PC-3 (cell line): ENCODE data around the gene MAPK9. TPM values are rescaled to one million over a fixed set of nuclear protein-coding genes. Genes with fewer than 3 reads are reported as not detected.

Source experiments
- ATAC-seq: fragments of 200-7000 bp; cut with Tn5 transposase; 2 replicates; pipeline ENCODE4 v1.9.1; 2020; ENCODE audit warnings: mild to moderate bottlenecking, moderate library complexity
- BruUV-seq: library from RNA; stranded (reverse); fragments of 400-500 nt; replicated peaks from 2 replicates; lab custom pipeline; 2021; lab: Mats Ljungman, UMichigan
- CTCF ChIA-PET: fragments of 300-600 bp; sonication (Branson Sonifier 250); formaldehyde crosslinking; loops from one replicate; lab custom pipeline; 2022; ENCODE audit warnings: antibody characterized with exemption; lab: Charles Lee
- POLR2A ChIA-PET: fragments of 300-600 bp; sonication (Branson Sonifier 250); formaldehyde crosslinking; loops from one replicate; lab custom pipeline; 2022; ENCODE audit warnings: antibody characterized with exemption; ENCODE audit not compliant: unreplicated experiment; lab: Charles Lee
- DNase-seq: peaks from one replicate; pipeline ENCODE4 v3.0.0-alpha.2; 2015
- H2AFZ ChIP-seq: fragments of 300-600 bp; sonication (generic); 2 replicates; pipeline ENCODE4 v1.6.0; 2016; ENCODE audit warnings: antibody characterized with exemption, low read length
- H3F3A ChIP-seq: fragments of 300-600 bp; sonication (generic); one replicate; pipeline ENCODE4 v1.6.0; 2017; ENCODE audit warnings: antibody characterized with exemption, low read length, control low read depth, mild to moderate bottlenecking; ENCODE audit not compliant: unreplicated experiment
- H3K27ac ChIP-seq: fragments of 300-600 bp; sonication (generic); 2 replicates; pipeline ENCODE4 v1.5.1; 2016; ENCODE audit warnings: mild to moderate bottlenecking, low read length
- H3K27me3 ChIP-seq: fragments of 300-600 bp; sonication (generic); 2 replicates; pipeline ENCODE4 v1.6.1; 2016; ENCODE audit warnings: low read length, mixed read lengths
- H3K36me3 ChIP-seq: fragments of 300-600 bp; sonication (generic); 2 replicates; pipeline ENCODE4 v1.6.1; 2016; ENCODE audit warnings: low read depth, mixed run types, low read length, mixed read lengths
- H3K4me1 ChIP-seq: fragments of 300-600 bp; sonication (generic); 2 replicates; pipeline ENCODE4 v1.5.1; 2016; ENCODE audit warnings: low read length; ENCODE audit not compliant: insufficient read depth
- H3K4me2 ChIP-seq: fragments of 300-600 bp; sonication (generic); 2 replicates; pipeline ENCODE4 v1.6.0; 2016; ENCODE audit warnings: low read length
- H3K4me3 ChIP-seq: fragments of 300-600 bp; sonication (generic); 2 replicates; pipeline ENCODE4 v1.5.1; 2016; ENCODE audit warnings: mild to moderate bottlenecking, low read length, mixed read lengths
- H3K79me2 ChIP-seq: fragments of 300-600 bp; sonication (generic); 2 replicates; pipeline ENCODE4 v1.6.1; 2017; ENCODE audit warnings: low read length, mixed read lengths
- H3K9ac ChIP-seq: fragments of 300-600 bp; sonication (generic); 2 replicates; pipeline ENCODE4 v1.6.0; 2016; ENCODE audit warnings: mild to moderate bottlenecking, low read length
- H3K9me2 ChIP-seq: fragments of 300-600 bp; sonication (generic); replicated peaks from 2 replicates; pipeline ENCODE4 v1.6.1; 2016; ENCODE audit warnings: mixed run types, low read length, mixed read lengths
- H3K9me3 ChIP-seq: fragments of 300-600 bp; sonication (generic); 2 replicates; pipeline ENCODE4 v1.6.1; 2016; ENCODE audit warnings: low read length, mixed read lengths
- H4K20me1 ChIP-seq: fragments of 300-600 bp; sonication (generic); 2 replicates; pipeline ENCODE4 v1.6.1; 2016; ENCODE audit warnings: low read length, mixed read lengths
- EZH2 ChIP-seq: fragments of 300-600 bp; sonication (generic); IDR thresholded peaks from one replicate; pipeline ENCODE4 v1.6.1; 2017; ENCODE audit warnings: antibody characterized with exemption, mild to moderate bottlenecking, low read length; ENCODE audit not compliant: unreplicated experiment
- EZH2phosphoT487 ChIP-seq: fragments of 300-600 bp; sonication (generic); IDR thresholded peaks from 2 replicates; pipeline ENCODE4 v1.6.1; 2018; ENCODE audit warnings: mild to moderate bottlenecking, antibody characterized with exemption, low read length, borderline replicate concordance
- intact Hi-C: fragments of 100-400 bp; cut with micrococcal nuclease; formaldehyde crosslinking; loops from 2 replicates; pipeline ENCODE4 v1.9.0; 2023
- total RNA-seq: library from RNA; depleted of rRNA; stranded (reverse); fragments of >200 nt; gene quantifications from 2 replicates; pipeline ENCODE4 v1.2.3, GENCODE V29; 2014
- TF ChIP-seq, protein P1 (sequence below): fragments of 300-600 bp; sonication (generic); conservative IDR thresholded peaks from 2 replicates; pipeline ENCODE4 v1.5.1; 2017; ENCODE audit warnings: antibody characterized with exemption, low read depth, mild to moderate bottlenecking, low read length

Gene MAPK9
- total RNA-seq, 1 experiment from 2014 or later: 26.5 TPM

DNA sequence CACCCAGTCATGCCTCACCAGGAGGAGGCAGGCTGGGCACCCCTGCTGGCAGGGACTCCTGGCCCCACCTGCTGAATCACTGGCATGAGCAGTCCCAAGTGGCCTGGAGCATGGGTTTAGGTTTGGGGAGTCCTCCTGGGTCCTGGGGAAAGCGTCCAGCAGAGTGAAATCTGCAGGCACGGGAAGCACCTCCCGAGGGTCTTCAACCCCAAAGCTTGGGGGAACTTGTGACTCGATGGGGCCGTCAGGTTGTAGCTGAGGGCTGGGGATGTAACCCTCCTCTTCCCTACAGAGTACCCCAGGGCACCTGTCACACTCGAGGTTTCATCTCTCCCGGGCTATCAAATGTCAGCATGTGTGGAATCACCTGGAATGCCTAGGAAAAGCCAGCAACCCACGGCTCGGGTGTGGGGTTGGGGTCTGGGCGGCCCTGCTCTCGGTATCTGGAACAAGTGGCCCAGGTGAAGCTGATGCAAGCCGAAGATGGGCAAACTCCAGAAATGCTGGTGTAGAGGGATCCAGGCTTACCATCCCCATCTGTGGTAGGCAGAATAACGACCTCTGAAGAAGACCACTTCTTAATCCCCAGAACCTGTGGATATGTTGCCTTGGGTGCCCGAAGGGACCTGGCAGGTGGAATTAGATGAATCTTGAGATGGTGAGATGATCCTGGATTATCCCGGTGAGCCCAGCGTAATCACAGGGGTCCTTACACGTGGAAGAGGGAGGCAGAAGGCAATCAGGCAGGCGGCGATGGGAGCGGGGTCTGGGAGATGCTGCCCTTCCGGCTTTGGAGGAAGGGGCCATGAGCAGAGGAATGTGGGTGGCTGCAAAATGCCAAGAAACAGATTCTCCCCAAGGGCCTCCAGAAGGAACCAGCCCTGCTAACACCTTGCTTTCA is 76.8 kb downstream of the MAPK9 start:
- Histone ChIP-seq H4K20me1 (no peaks in the 10 kb centered on the region), H3K27ac (no peak overlapping the region), H3K36me3 (no peaks in the 10 kb centered on the region), H3F3A (no peaks in the 10 kb centered on the region), H3K27me3 (no peaks in the 10 kb centered on the region), H3K9me3 (no peaks in the 10 kb centered on the region), H3K9me2 (no peaks in the 10 kb centered on the region), H3K79me2 (no peaks in the 10 kb centered on the region), H3K4me2 (no peak overlapping the region), H3K4me3 (no peak overlapping the region), H3K4me1 (peaks cover 7% of the 10 kb centered on the region), H3K9ac (no peak overlapping the region), H2AFZ (no peak overlapping the region)
- ATAC-seq (no peak), DNase-seq (no peak)
- intact Hi-C loops: no loop called here
- POLR2A ChIA-PET: no interaction called here
- TF ChIP-seq EZH2phosphoT487 (no peak), EZH2 (no peak)
- TF ChIP-seq, protein P1, sequence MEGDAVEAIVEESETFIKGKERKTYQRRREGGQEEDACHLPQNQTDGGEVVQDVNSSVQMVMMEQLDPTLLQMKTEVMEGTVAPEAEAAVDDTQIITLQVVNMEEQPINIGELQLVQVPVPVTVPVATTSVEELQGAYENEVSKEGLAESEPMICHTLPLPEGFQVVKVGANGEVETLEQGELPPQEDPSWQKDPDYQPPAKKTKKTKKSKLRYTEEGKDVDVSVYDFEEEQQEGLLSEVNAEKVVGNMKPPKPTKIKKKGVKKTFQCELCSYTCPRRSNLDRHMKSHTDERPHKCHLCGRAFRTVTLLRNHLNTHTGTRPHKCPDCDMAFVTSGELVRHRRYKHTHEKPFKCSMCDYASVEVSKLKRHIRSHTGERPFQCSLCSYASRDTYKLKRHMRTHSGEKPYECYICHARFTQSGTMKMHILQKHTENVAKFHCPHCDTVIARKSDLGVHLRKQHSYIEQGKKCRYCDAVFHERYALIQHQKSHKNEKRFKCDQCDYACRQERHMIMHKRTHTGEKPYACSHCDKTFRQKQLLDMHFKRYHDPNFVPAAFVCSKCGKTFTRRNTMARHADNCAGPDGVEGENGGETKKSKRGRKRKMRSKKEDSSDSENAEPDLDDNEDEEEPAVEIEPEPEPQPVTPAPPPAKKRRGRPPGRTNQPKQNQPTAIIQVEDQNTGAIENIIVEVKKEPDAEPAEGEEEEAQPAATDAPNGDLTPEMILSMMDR: no peak
- no TSS peak for BruUV-seq
- CTCF ChIA-PET: no interaction called here

DNA sequence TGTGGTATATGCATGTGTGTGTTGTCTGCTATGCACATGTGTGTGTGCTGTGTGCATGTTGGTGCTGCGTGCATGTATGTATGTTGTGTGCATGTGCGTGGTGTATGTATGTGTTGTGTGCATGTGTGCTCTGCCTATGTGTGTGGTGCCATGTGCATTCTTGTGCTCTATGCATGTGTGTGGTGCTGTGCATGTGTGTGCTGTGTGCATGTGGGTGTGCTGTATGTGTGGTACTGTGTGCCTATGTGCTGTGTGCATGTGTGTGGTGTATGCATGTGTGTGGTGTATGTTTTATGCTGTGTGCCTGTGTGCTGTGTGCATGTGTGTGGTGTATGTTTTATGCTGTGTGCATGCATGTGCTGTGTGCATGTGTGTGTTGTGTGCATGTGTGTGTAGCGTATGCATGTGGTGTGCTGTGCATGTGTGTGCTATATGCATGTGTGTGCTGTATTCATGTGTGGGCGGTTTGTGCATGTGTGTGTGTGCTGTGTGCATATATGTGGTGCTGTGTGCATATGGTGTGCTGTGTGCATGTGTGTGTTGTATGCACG is 78.2 kb downstream of the MAPK9 start:
- H3K79me2 ChIP-seq: no peaks in the 10 kb centered on the region
- no peaks in the 10 kb centered on the region for H3K9me2 ChIP-seq
- intact Hi-C loops: no loop called here
- no peaks in the 10 kb centered on the region for H4K20me1 ChIP-seq
- H3K4me3 ChIP-seq: no peak overlapping the region
- ATAC-seq: no peak
- no peak overlapping the region for H2AFZ ChIP-seq
- no peak overlapping the region for H3K9ac ChIP-seq
- H3K27me3 ChIP-seq: no peaks in the 10 kb centered on the region
- TF ChIP-seq, protein P1: no peak
- TF ChIP-seq EZH2phosphoT487: no peak
- no peak for TF ChIP-seq EZH2
- H3K4me1 ChIP-seq: peaks cover 7% of the 10 kb centered on the region
- H3F3A ChIP-seq: no peaks in the 10 kb centered on the region
- H3K4me2 ChIP-seq: no peak overlapping the region
- no TSS peak for BruUV-seq
- ChIA-PET CTCF (no interaction called here), POLR2A (no interaction called here)
- no peak overlapping the region for H3K27ac ChIP-seq
- DNase-seq: no peak
- H3K9me3 ChIP-seq: no peaks in the 10 kb centered on the region
- no peaks in the 10 kb centered on the region for H3K36me3 ChIP-seq

DNA sequence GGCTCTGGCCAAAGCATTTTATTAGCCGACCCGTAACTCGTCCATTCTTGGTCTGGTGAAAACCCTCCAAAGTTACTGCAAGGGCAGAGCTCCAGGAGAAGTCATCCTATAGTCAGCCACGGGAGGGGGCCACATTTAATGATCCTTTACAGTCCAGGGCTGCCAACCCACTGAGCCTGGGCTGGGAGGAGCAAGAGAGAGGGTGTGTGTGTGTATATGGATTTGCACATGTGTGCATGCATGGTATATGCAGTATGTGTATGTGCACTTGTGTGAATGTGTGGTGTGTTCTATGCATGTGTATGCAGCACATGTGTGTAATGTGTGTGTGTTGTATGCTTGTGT is 78.7 kb downstream of the MAPK9 start:
- TF ChIP-seq EZH2phosphoT487: no peak
- TF ChIP-seq, protein P1: peak; percentile 22; the same call in 1 of the 2 replicates
- no peak for TF ChIP-seq EZH2

More for the DNA sequence above, 78.7 kb downstream of the MAPK9 start:
- POLR2A ChIA-PET: interaction anchor here (0.8 kb wide), 1 partner anchor 92 kb away, joined by 6 read pairs; no protein-coding TSS in a partner anchor
- ATAC-seq: peak; percentile 21
- H3K9ac ChIP-seq: no peak overlapping the region
- peaks cover 10% of the 10 kb centered on the region for H3K4me1 ChIP-seq
- DNase-seq: no peak
- no peak overlapping the region for H3K4me3 ChIP-seq
- H3K79me2 ChIP-seq: no peaks in the 10 kb centered on the region
- no peaks in the 10 kb centered on the region for H3K36me3 ChIP-seq
- H3F3A ChIP-seq: no peaks in the 10 kb centered on the region
- no peaks in the 10 kb centered on the region for H4K20me1 ChIP-seq
- H3K9me3 ChIP-seq: no peaks in the 10 kb centered on the region
- CTCF ChIA-PET: no interaction called here
- BruUV-seq: no TSS peak
- intact Hi-C loops: no loop called here
- no peak overlapping the region for H3K27ac ChIP-seq
- H3K27me3 ChIP-seq: no peaks in the 10 kb centered on the region
- no peak overlapping the region for H2AFZ ChIP-seq
- no peaks in the 10 kb centered on the region for H3K9me2 ChIP-seq
- peak overlapping the region; percentile 41; the same call in 1 of the 2 replicates for H3K4me2 ChIP-seq
